ENCODE results near the gene ADAMTS3.

The ADAMTS3 gene

GRCh38 chr4:72564184-72564583 lies 4.8 kb downstream of the ADAMTS3 start:
- H3F3A ChIP-seq (ENCODE audit: low read depth), result no peaks in the 10 kb centered on the region
- H3K9me2 ChIP-seq (replicated peaks; ENCODE audit: low read depth, low read length), result no peaks in the 10 kb centered on the region
- no peaks in the 10 kb centered on the region for H3K36me3 ChIP-seq (ENCODE audit: insufficient read depth, low read length)
- no peak for TF ChIP-seq EZH2phosphoT487 (IDR thresholded peaks at IDR 0.05; ENCODE audit: borderline replicate concordance)
- TF ChIP-seq, protein P1, sequence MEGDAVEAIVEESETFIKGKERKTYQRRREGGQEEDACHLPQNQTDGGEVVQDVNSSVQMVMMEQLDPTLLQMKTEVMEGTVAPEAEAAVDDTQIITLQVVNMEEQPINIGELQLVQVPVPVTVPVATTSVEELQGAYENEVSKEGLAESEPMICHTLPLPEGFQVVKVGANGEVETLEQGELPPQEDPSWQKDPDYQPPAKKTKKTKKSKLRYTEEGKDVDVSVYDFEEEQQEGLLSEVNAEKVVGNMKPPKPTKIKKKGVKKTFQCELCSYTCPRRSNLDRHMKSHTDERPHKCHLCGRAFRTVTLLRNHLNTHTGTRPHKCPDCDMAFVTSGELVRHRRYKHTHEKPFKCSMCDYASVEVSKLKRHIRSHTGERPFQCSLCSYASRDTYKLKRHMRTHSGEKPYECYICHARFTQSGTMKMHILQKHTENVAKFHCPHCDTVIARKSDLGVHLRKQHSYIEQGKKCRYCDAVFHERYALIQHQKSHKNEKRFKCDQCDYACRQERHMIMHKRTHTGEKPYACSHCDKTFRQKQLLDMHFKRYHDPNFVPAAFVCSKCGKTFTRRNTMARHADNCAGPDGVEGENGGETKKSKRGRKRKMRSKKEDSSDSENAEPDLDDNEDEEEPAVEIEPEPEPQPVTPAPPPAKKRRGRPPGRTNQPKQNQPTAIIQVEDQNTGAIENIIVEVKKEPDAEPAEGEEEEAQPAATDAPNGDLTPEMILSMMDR (conservative IDR thresholded peaks at IDR 0.05; ENCODE audit: low read length), result no peak
- H3K4me2 ChIP-seq (ENCODE audit: low read depth, low read length, poor library complexity, severe bottlenecking), result no peak overlapping the region
- no peak overlapping the region for H3K9ac ChIP-seq (ENCODE audit: low read depth, low read length, poor library complexity, severe bottlenecking)
- H3K4me3 ChIP-seq (ENCODE audit: low read length, poor library complexity, severe bottlenecking), result no peak overlapping the region
- no peaks in the 10 kb centered on the region for H3K9me3 ChIP-seq (ENCODE audit: insufficient read depth, low read depth, low read length)
- no peak overlapping the region for H2AFZ ChIP-seq (ENCODE audit: low read length)
- H4K20me1 ChIP-seq (ENCODE audit: insufficient read depth, low read length, poor library complexity, severe bottlenecking), result no peaks in the 10 kb centered on the region
- no peaks in the 10 kb centered on the region for H3K4me1 ChIP-seq (ENCODE audit: insufficient read depth, low read length, poor library complexity, severe bottlenecking)
- H3K27me3 ChIP-seq (ENCODE audit: insufficient read depth, low read length, poor library complexity, severe bottlenecking), result peaks cover 4% of the 10 kb centered on the region
- H3K79me2 ChIP-seq (ENCODE audit: insufficient read depth, low read length), result no peaks in the 10 kb centered on the region

DNA sequence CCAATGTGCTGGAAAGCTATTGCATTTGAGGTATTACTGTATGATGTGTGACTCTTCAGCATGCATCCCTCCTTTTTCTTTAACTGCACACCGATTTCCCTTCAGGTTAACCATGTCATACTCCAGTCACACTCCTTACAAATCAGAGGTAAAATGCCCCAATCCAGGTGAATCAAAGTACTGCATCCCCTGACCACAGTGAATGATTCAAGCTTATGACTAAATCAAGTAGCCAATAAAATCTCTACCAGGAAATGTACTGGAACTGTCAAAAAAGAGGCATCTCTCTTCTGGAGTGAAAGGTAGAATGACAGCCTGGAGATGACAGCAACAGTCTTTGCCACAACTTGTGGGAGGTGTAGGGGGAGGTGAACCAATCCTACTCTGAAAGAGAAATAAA lies 10.4 kb downstream of the ADAMTS3 start:
- no peaks in the 10 kb centered on the region for H3K27me3 ChIP-seq (ENCODE audit: insufficient read depth, low read length, poor library complexity, severe bottlenecking)
- no peaks in the 10 kb centered on the region for H3K4me1 ChIP-seq (ENCODE audit: insufficient read depth, low read length, poor library complexity, severe bottlenecking)
- H3K4me2 ChIP-seq (ENCODE audit: low read depth, low read length, poor library complexity, severe bottlenecking), result no peak overlapping the region
- no peak overlapping the region for H2AFZ ChIP-seq (ENCODE audit: low read length)
- no peak for TF ChIP-seq EZH2phosphoT487 (IDR thresholded peaks at IDR 0.05; ENCODE audit: borderline replicate concordance)
- TF ChIP-seq, protein P1 (conservative IDR thresholded peaks at IDR 0.05; ENCODE audit: low read length), result no peak
- H3K4me3 ChIP-seq (ENCODE audit: low read length, poor library complexity, severe bottlenecking), result no peak overlapping the region
- H3K9me3 ChIP-seq (ENCODE audit: insufficient read depth, low read depth, low read length), result no peaks in the 10 kb centered on the region
- no peaks in the 10 kb centered on the region for H3K36me3 ChIP-seq (ENCODE audit: insufficient read depth, low read length)
- H3K9ac ChIP-seq (ENCODE audit: low read depth, low read length, poor library complexity, severe bottlenecking), result no peak overlapping the region
- no peaks in the 10 kb centered on the region for H3F3A ChIP-seq (ENCODE audit: low read depth)
- no peaks in the 10 kb centered on the region for H3K9me2 ChIP-seq (replicated peaks; ENCODE audit: low read depth, low read length)
- no peaks in the 10 kb centered on the region for H4K20me1 ChIP-seq (ENCODE audit: insufficient read depth, low read length, poor library complexity, severe bottlenecking)
- H3K79me2 ChIP-seq (ENCODE audit: insufficient read depth, low read length), result no peaks in the 10 kb centered on the region

DNA sequence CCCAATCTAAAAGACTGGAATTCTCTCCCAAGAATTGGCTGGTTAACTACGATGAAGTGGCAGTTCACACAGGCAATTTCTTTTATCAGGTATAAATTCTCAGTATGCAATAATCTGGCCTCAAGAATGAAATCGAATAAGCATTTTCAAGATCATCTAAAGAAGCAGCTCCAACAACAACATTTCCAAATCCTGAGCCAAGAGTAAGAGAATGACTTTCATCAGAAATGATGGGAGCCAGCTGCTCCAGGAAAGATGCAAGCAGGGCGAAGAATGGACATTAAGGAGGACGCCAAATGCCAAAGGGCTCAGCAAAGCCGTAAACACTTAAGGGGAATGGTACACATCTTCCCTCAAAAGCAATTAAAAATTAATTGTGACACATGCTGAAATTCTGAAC lies 12.0 kb downstream of the ADAMTS3 start:
- H3K36me3 ChIP-seq (ENCODE audit: insufficient read depth, low read length), result no peaks in the 10 kb centered on the region
- no peaks in the 10 kb centered on the region for H3K4me1 ChIP-seq (ENCODE audit: insufficient read depth, low read length, poor library complexity, severe bottlenecking)
- H3K79me2 ChIP-seq (ENCODE audit: insufficient read depth, low read length), result no peaks in the 10 kb centered on the region
- TF ChIP-seq, protein P1 (conservative IDR thresholded peaks at IDR 0.05; ENCODE audit: low read length), result no peak
- TF ChIP-seq EZH2phosphoT487 (IDR thresholded peaks at IDR 0.05; ENCODE audit: borderline replicate concordance), result no peak
- no peak overlapping the region for H3K4me2 ChIP-seq (ENCODE audit: low read depth, low read length, poor library complexity, severe bottlenecking)
- H3K9ac ChIP-seq (ENCODE audit: low read depth, low read length, poor library complexity, severe bottlenecking), result no peak overlapping the region
- H3F3A ChIP-seq (ENCODE audit: low read depth), result no peaks in the 10 kb centered on the region
- no peaks in the 10 kb centered on the region for H3K9me2 ChIP-seq (replicated peaks; ENCODE audit: low read depth, low read length)
- no peaks in the 10 kb centered on the region for H4K20me1 ChIP-seq (ENCODE audit: insufficient read depth, low read length, poor library complexity, severe bottlenecking)
- no peak overlapping the region for H3K4me3 ChIP-seq (ENCODE audit: low read length, poor library complexity, severe bottlenecking)
- no peaks in the 10 kb centered on the region for H3K27me3 ChIP-seq (ENCODE audit: insufficient read depth, low read length, poor library complexity, severe bottlenecking)
- H3K9me3 ChIP-seq (ENCODE audit: insufficient read depth, low read depth, low read length), result no peaks in the 10 kb centered on the region
- H2AFZ ChIP-seq (ENCODE audit: low read length), result no peak overlapping the region
